ENCODE data around the gene PPM1D. TPM values are rescaled to one million over a fixed set of nuclear protein-coding genes. Genes with fewer than 3 reads are reported as not detected.

PPM1D gene
- total RNA-seq, 4 donors from 2014 or later = 10.1 to 17.3 (median 12.3) TPM

GRCh38 chr17:60627124-60627523 lies 27.1 kb downstream of the PPM1D start:
- no peak overlapping the region for H3K4me3 ChIP-seq
- H3K27me3 ChIP-seq = no peaks in the 10 kb centered on the region
- no peak overlapping the region for H3K27ac ChIP-seq
- H3K36me3 ChIP-seq = peaks cover 0 to 21% of the 10 kb centered on the region in 2 donors
- H3K9me3 ChIP-seq = no peaks in the 10 kb centered on the region
- WGBS, 2 donors (ENCODE audit: low coverage in 1 of 2) = 50 to 100% methylated on average over 1 of the region's 2 CpGs
- H3K4me1 ChIP-seq = peaks cover 0 to 12% (median 0%) of the 10 kb centered on the region in 3 donors
- no peak for ATAC-seq
- TF ChIP-seq POLR2AphosphoS5 (IDR thresholded peaks at IDR 0.05) = no peak
- TF ChIP-seq EP300 (IDR thresholded peaks at IDR 0.05) = no peak
- no peak for TF ChIP-seq CTCF (IDR thresholded peaks at IDR 0.05)
- TF ChIP-seq POLR2A (IDR thresholded peaks at IDR 0.05) = no peak

GRCh38 chr17:60628252-60628889 lies 28.4 kb downstream of the PPM1D start:
- WGBS, 2 donors (ENCODE audit: low coverage in 1 of 2) = 69 to 83% methylated on average over 6 of the region's 6 CpGs

GRCh38 chr17:60629120-60629519 lies 29.1 kb downstream of the PPM1D start:
- Histone ChIP-seq H3K9me3 (no peaks in the 10 kb centered on the region), H3K4me1 (peaks cover 0 to 12% (median 0%) of the 10 kb centered on the region in 3 donors), H3K36me3 (peaks cover 0 to 31% of the 10 kb centered on the region in 2 donors), H3K27ac (no peak overlapping the region), H3K27me3 (no peaks in the 10 kb centered on the region), H3K4me3 (no peak overlapping the region)
- 28 to 67% methylated on average over 1 to 2 of the region's 2 CpGs for WGBS, 2 donors (ENCODE audit: low coverage in 1 of 2)
- TF ChIP-seq CTCF (IDR thresholded peaks at IDR 0.05) = no peak
- no peak for TF ChIP-seq POLR2A (IDR thresholded peaks at IDR 0.05)
- TF ChIP-seq EP300 (IDR thresholded peaks at IDR 0.05) = no peak
- TF ChIP-seq POLR2AphosphoS5 (IDR thresholded peaks at IDR 0.05) = no peak
- ATAC-seq = no peak

More at GRCh38 chr17:60628252-60628889, 28.4 kb downstream of the PPM1D start:
- Histone ChIP-seq H3K4me1 (peaks cover 0 to 12% (median 0%) of the 10 kb centered on the region in 3 donors), H3K9me3 (no peaks in the 10 kb centered on the region), H3K36me3 (peaks cover 0 to 27% of the 10 kb centered on the region in 2 donors), H3K27ac (no peak overlapping the region), H3K4me3 (no peak overlapping the region), H3K27me3 (no peaks in the 10 kb centered on the region)
- TF ChIP-seq CTCF (IDR thresholded peaks at IDR 0.05) = no peak
- no peak for TF ChIP-seq POLR2AphosphoS5 (IDR thresholded peaks at IDR 0.05)
- no peak for TF ChIP-seq EP300 (IDR thresholded peaks at IDR 0.05)
- TF ChIP-seq POLR2A (IDR thresholded peaks at IDR 0.05) = no peak
- ATAC-seq = no peak

DNA sequence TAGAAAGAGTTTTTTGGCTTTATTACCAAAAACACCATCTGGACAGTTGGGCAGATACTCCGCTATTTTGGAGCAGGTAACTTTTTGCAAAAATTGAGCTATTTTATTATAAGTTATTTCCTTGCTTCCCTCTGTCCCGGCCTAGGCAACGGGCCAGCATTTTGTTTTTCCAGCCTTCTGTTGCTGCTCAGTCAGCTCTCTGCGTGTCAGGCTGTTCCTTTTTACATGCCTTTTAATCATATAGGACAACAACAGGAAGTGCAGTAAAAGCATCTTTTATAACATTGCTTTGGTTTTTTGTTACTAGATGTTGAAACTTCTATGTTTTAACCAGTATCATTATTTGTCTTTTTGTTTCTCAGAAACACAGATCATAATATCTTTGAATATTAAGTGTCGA lies 30.4 kb downstream of the PPM1D start:
- WGBS, 2 donors (ENCODE audit: low coverage in 1 of 2) = 53 to 54% methylated on average over 5 of the region's 5 CpGs
- Histone ChIP-seq H3K36me3 (peaks cover 0 to 31% of the 10 kb centered on the region in 2 donors), H3K4me1 (peaks cover 0 to 12% (median 0%) of the 10 kb centered on the region in 3 donors), H3K9me3 (no peaks in the 10 kb centered on the region), H3K27ac (peak overlapping the region in 1 of 4 donors; percentile 6), H3K4me3 (no peak overlapping the region), H3K27me3 (no peaks in the 10 kb centered on the region)
- ATAC-seq = no peak
- no peak for TF ChIP-seq CTCF (IDR thresholded peaks at IDR 0.05)
- no peak for TF ChIP-seq POLR2AphosphoS5 (IDR thresholded peaks at IDR 0.05)
- no peak for TF ChIP-seq POLR2A (IDR thresholded peaks at IDR 0.05)
- no peak for TF ChIP-seq EP300 (IDR thresholded peaks at IDR 0.05)

DNA sequence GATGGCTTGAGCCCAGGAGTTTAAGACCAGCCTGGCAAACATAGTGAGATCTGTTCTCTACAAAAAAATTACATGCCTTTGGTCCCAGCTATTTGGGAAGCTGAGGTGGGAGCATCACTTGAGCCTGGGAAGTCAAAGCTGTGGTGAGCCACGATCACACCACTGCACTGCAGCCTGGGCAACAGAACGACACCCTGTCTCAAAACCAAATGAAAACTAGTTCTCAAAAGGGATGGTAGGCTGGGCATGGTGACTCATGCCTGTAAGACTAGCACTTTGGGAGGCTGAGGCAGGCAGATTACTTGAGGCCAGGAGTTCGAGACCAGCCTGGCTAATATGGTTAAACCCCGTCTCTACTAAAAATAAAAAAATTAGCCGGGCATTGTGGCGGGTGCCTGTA lies 31.1 kb downstream of the PPM1D start:
- ATAC-seq = no peak
- Histone ChIP-seq H3K36me3 (peaks cover 0 to 39% of the 10 kb centered on the region in 2 donors), H3K27ac (no peak overlapping the region), H3K4me1 (peaks cover 0 to 12% (median 0%) of the 10 kb centered on the region in 3 donors), H3K9me3 (no peaks in the 10 kb centered on the region), H3K4me3 (no peak overlapping the region), H3K27me3 (no peaks in the 10 kb centered on the region)
- TF ChIP-seq POLR2AphosphoS5 (IDR thresholded peaks at IDR 0.05) (no peak), EP300 (IDR thresholded peaks at IDR 0.05) (no peak), CTCF (IDR thresholded peaks at IDR 0.05) (no peak), POLR2A (IDR thresholded peaks at IDR 0.05) (no peak)
- 79 to 100% methylated on average over 1 to 6 of the region's 6 CpGs for WGBS, 2 donors (ENCODE audit: low coverage in 1 of 2)
